Stimulated activated CD8-positive, alpha-beta memory T cell treated with anti-CD3 and anti-CD28 coated beads, Interleukin-7, amount 100 ng/mL, for 24 hours (primary cell): ENCODE data around the gene ATP9A.
A peak's percentile ranks its signal among the peaks of the same experiment; 100 is the strongest.
"Not testable (repeated sequence)": the region's sequence is repeated elsewhere in the genome, so short reads cannot be mapped to it uniquely, and the experiment has no call there.

Source experiments
- DNase-seq: peaks from one replicate; pipeline ENCODE4 v3.0.0-alpha.2; 2020; ENCODE audit warnings: low read depth

The ATP9A gene

GRCh38 chr20:51654060-51654459, 114.1 kb downstream of the ATP9A start:
- DNase-seq = no peak

- no peak for DNase-seq
Observed at GRCh38 chr20:51653226-51653625, 115.0 kb downstream of the ATP9A start.

GRCh38 chr20:51651921-51652549, 116.2 kb downstream of the ATP9A start:
- DNase-seq = no peak

- DNase-seq = no peak
Observed at GRCh38 chr20:51650685-51651134, 117.5 kb downstream of the ATP9A start.

GRCh38 chr20:51648571-51648947, 119.6 kb downstream of the ATP9A start:
- no peak for DNase-seq

GRCh38 chr20:51647674-51648570, 120.3 kb downstream of the ATP9A start:
- no peak for DNase-seq

- not testable (repeated sequence) for DNase-seq
Observed at GRCh38 chr20:51643810-51644209, 124.4 kb downstream of the ATP9A start.

GRCh38 chr20:51643390-51643789, 124.8 kb downstream of the ATP9A start:
- DNase-seq = no peak

GRCh38 chr20:51641866-51642265, 126.3 kb downstream of the ATP9A start:
- no peak for DNase-seq

GRCh38 chr20:51640743-51641142, 127.4 kb downstream of the ATP9A start:
- no peak for DNase-seq

- DNase-seq = peak; percentile 63
Observed at GRCh38 chr20:51639206-51639832, 128.9 kb downstream of the ATP9A start.

- no peak for DNase-seq
Observed at GRCh38 chr20:51637241-51637640, 130.9 kb downstream of the ATP9A start.

- no peak for DNase-seq
Observed at GRCh38 chr20:51636123-51636522, 132.1 kb downstream of the ATP9A start.

- no peak for DNase-seq
Observed at GRCh38 chr20:51635680-51636079, 132.5 kb downstream of the ATP9A start.

- no peak for DNase-seq
Observed at GRCh38 chr20:51634877-51635276, 133.3 kb downstream of the ATP9A start.

- no peak for DNase-seq
Observed at GRCh38 chr20:51634257-51634656, 133.9 kb downstream of the ATP9A start.

GRCh38 chr20:51633430-51633829, 134.8 kb downstream of the ATP9A start:
- no peak for DNase-seq

GRCh38 chr20:51631953-51632352, 136.2 kb downstream of the ATP9A start:
- no peak for DNase-seq

- no peak for DNase-seq
Observed at GRCh38 chr20:51631011-51631950, 136.9 kb downstream of the ATP9A start.

GRCh38 chr20:51629399-51630058, 138.7 kb downstream of the ATP9A start:
- DNase-seq = no peak
